Small intestine (tissue), 7 donors: ENCODE data around the gene IGF2BP2. TPM values are rescaled to one million over a fixed set of nuclear protein-coding genes. Genes with fewer than 3 reads are reported as not detected.

Experiments used
- DNase-seq, 2 donors: peaks; one replicate each; pipeline versions ENCODE4 v3.0.0 to v3.0.0-alpha.2; 2013
- FAIRE-seq: peaks from 2 replicates; lab custom pipeline; 2012; peaks lifted over from hg19 to GRCh38; lab: Jason Lieb, UNC
- H3K27ac ChIP-seq, 3 donors: one replicate each; pipeline ENCODE4 v1.5.1; 2013; ENCODE audit warnings: low read length in 2 of 3, mild to moderate bottlenecking in 2 of 3, control low read depth in 1 of 3, inconsistent platforms in 1 of 3, low read depth in 1 of 3, moderate library complexity in 1 of 3
- H3K27me3 ChIP-seq, 3 donors: one replicate each; pipeline ENCODE4 v1.6.1; 2013; ENCODE audit warnings: low read length in 3 of 3, inconsistent platforms in 1 of 3; ENCODE audit not compliant: control insufficient read depth in 3 of 3, insufficient read depth in 3 of 3
- H3K36me3 ChIP-seq, 3 donors: one replicate each; pipeline ENCODE4 v1.6.1; 2013; ENCODE audit warnings: low read length in 3 of 3, inconsistent platforms in 1 of 3, low read depth in 1 of 3, mild to moderate bottlenecking in 1 of 3, moderate library complexity in 1 of 3; ENCODE audit not compliant: control insufficient read depth in 3 of 3, insufficient read depth in 2 of 3
- H3K4me1 ChIP-seq, 3 donors: one replicate each; pipeline ENCODE4 v1.6.1; 2013; ENCODE audit warnings: low read length in 2 of 3, inconsistent platforms in 1 of 3, low read depth in 1 of 3, mild to moderate bottlenecking in 1 of 3, moderate library complexity in 1 of 3; ENCODE audit not compliant: control insufficient read depth in 3 of 3, insufficient read depth in 2 of 3
- H3K4me3 ChIP-seq, 3 donors: one replicate each; pipeline ENCODE4 v1.5.1; 2013; ENCODE audit warnings: low read length in 3 of 3, control low read depth in 1 of 3, inconsistent platforms in 1 of 3, low read depth in 1 of 3, mild to moderate bottlenecking in 1 of 3, moderate library complexity in 1 of 3
- H3K9me3 ChIP-seq, 2 donors: one replicate each; pipeline ENCODE4 v1.6.1; 2013; ENCODE audit warnings: low read depth in 1 of 2, low read length in 1 of 2; ENCODE audit not compliant: control insufficient read depth in 2 of 2, insufficient read depth in 1 of 2
- WGBS, 3 donors: extraction: QIAGEN DNeasy Blood & Tissue Kit; methylation state at CpG; one replicate each; pipeline ENCODE4 v1.1.7; 2013; 5-methylcytosine and 5-hydroxymethylcytosine counted together
- polyA plus RNA-seq, 4 donors: library from polyadenylated mRNA; stranded (reverse) in 3 of 4; unstranded in 1 of 4; fragments of 200-250 nt in 3 of 4; fragments of 120-200 nt in 1 of 4; gene quantifications; one replicate each; pipeline versions ENCODE4 v1.2.1 to v1.2.3, GENCODE V29; 2013
- donor health status: healthy with polysubstance abuse.
- donor health status: control.
- donor health status: control.
- donor health status: Bipolar disorder and iron deficiency.
- donor health status: healthy.

IGF2BP2 gene
- polyA plus RNA-seq, 4 donors = 12.1 to 93.8 (median 22.9) TPM

- Histone ChIP-seq H3K9me3 (no peaks in the 10 kb centered on the region), H3K36me3 (peaks cover 0 to 7% (median 0%) of the 10 kb centered on the region in 3 donors), H3K27ac (peak overlapping the region; percentile 80 to 99 (median 90)), H3K4me1 (peaks cover 0 to 5% (median 0%) of the 10 kb centered on the region in 3 donors), H3K4me3 (peak overlapping the region; percentile 76 to 97 (median 82)), H3K27me3 (no peaks in the 10 kb centered on the region)
- WGBS, 3 donors = 0 to 1% (median 1%) methylated on average over 50 to 84 of the region's 84 CpGs
- peak; percentile 55 to 77 for DNase-seq
- no peak for FAIRE-seq
These were observed 1.5 kb downstream of the IGF2BP2 start for GRCh38 chr3:185823078-185824044.

- Histone ChIP-seq H3K36me3 (no peaks in the 10 kb centered on the region), H3K9me3 (no peaks in the 10 kb centered on the region), H3K4me1 (peaks cover 0 to 5% (median 0%) of the 10 kb centered on the region in 3 donors), H3K27me3 (no peaks in the 10 kb centered on the region), H3K4me3 (peak overlapping the region in 2 of 3 donors; percentile 82 to 97), H3K27ac (peak overlapping the region in 1 of 3 donors; percentile 99)
- WGBS, 3 donors = 11 to 23% (median 18%) methylated on average over 9 of the region's 9 CpGs
- peak in 1 of 2 donors; percentile 50 for DNase-seq
- no peak for FAIRE-seq
These were observed 2.4 kb downstream of the IGF2BP2 start for GRCh38 chr3:185822221-185823000.

- DNase-seq = peak in 1 of 2 donors; percentile 54
- Histone ChIP-seq H3K9me3 (no peaks in the 10 kb centered on the region), H3K4me3 (no peak overlapping the region), H3K36me3 (no peaks in the 10 kb centered on the region), H3K4me1 (peaks cover 0 to 4% (median 0%) of the 10 kb centered on the region in 3 donors), H3K27ac (no peak overlapping the region), H3K27me3 (no peaks in the 10 kb centered on the region)
- 53 to 67% (median 64%) methylated on average over 6 of the region's 6 CpGs for WGBS, 3 donors
- peak; percentile 26 for FAIRE-seq
These were observed 3.7 kb downstream of the IGF2BP2 start for GRCh38 chr3:185820973-185821758.

GRCh38 chr3:185818267-185818875, 6.5 kb downstream of the IGF2BP2 start:
- Histone ChIP-seq H3K4me1 (peaks cover 0 to 13% (median 2%) of the 10 kb centered on the region in 3 donors), H3K9me3 (no peaks in the 10 kb centered on the region), H3K27ac (no peak overlapping the region), H3K4me3 (no peak overlapping the region), H3K36me3 (peaks cover 0 to 3% (median 0%) of the 10 kb centered on the region in 3 donors), H3K27me3 (no peaks in the 10 kb centered on the region)
- no peak for FAIRE-seq
- DNase-seq = no peak

- FAIRE-seq = no peak
- Histone ChIP-seq H3K36me3 (peaks cover 0 to 9% (median 0%) of the 10 kb centered on the region in 3 donors), H3K27ac (no peak overlapping the region), H3K4me1 (peaks cover 0 to 16% (median 2%) of the 10 kb centered on the region in 3 donors), H3K4me3 (no peak overlapping the region), H3K27me3 (no peaks in the 10 kb centered on the region), H3K9me3 (no peaks in the 10 kb centered on the region)
- peak in 1 of 2 donors; percentile 48 for DNase-seq
- WGBS, 3 donors = 63 to 74% (median 64%) methylated on average over 11 of the region's 11 CpGs
These were observed 9.2 kb downstream of the IGF2BP2 start for GRCh38 chr3:185815391-185816282.

GRCh38 chr3:185813691-185814215, 11.1 kb downstream of the IGF2BP2 start:
- Histone ChIP-seq H3K4me1 (peaks cover 0 to 16% (median 2%) of the 10 kb centered on the region in 3 donors), H3K36me3 (peaks cover 0 to 9% (median 0%) of the 10 kb centered on the region in 3 donors), H3K27me3 (no peaks in the 10 kb centered on the region), H3K4me3 (no peak overlapping the region), H3K27ac (no peak overlapping the region), H3K9me3 (no peaks in the 10 kb centered on the region)
- DNase-seq (no peak), FAIRE-seq (no peak)
- 64 to 78% (median 65%) methylated on average over 4 of the region's 4 CpGs for WGBS, 3 donors

GRCh38 chr3:185813205-185813604, 11.6 kb downstream of the IGF2BP2 start:
- H3K27ac ChIP-seq = no peak overlapping the region
- DNase-seq = no peak
- no peak for FAIRE-seq
- no peaks in the 10 kb centered on the region for H3K27me3 ChIP-seq
- no peaks in the 10 kb centered on the region for H3K9me3 ChIP-seq
- peaks cover 0 to 9% (median 0%) of the 10 kb centered on the region in 3 donors for H3K36me3 ChIP-seq
- no peak overlapping the region for H3K4me3 ChIP-seq
- WGBS, 3 donors = 73 to 79% (median 76%) methylated on average over 2 of the region's 2 CpGs
- H3K4me1 ChIP-seq = peaks cover 0 to 16% (median 2%) of the 10 kb centered on the region in 3 donors
